Uterus (tissue), 4 donors: ENCODE data around the gene GFPT2. TPM values are rescaled to one million over a fixed set of nuclear protein-coding genes. Genes with fewer than 3 reads are reported as not detected.

Experiments used
- DNase-seq, 2 donors: peaks; one replicate each; pipeline ENCODE4 v3.0.0-alpha.2; 2019 to 2020
- H3K27ac ChIP-seq, 2 donors: fragments of 200-600 bp; sonication (generic); 1 replicate in 1 of 2; 2 replicates in 1 of 2; pipeline ENCODE4 v1.5.1; 2016 to 2018
- H3K27me3 ChIP-seq, 2 donors: fragments of 200-600 bp; sonication (generic); one replicate each; pipeline ENCODE4 v1.5.1; 2018 to 2019; ENCODE audit warnings: control low read depth in 1 of 2
- H3K36me3 ChIP-seq, 2 donors: fragments of 200-600 bp; sonication (generic); one replicate each; pipeline ENCODE4 v1.5.1; 2019; ENCODE audit warnings: control low read depth in 1 of 2
- H3K4me1 ChIP-seq, 2 donors: fragments of 200-600 bp; sonication (generic); one replicate each; pipeline ENCODE4 v1.5.1; 2018 to 2019; ENCODE audit warnings: control low read depth in 1 of 2
- H3K4me3 ChIP-seq, 2 donors: fragments of 200-600 bp; sonication (generic); 1 replicate in 1 of 2; 2 replicates in 1 of 2; pipeline ENCODE4 v1.5.1; 2018 to 2019; ENCODE audit warnings: mild to moderate bottlenecking in 1 of 2
- H3K9me3 ChIP-seq, 2 donors: fragments of 200-600 bp; sonication (generic); one replicate each; pipeline ENCODE4 v1.5.1; 2019; ENCODE audit warnings: control low read depth in 1 of 2
- POLR2A ChIP-seq, 2 donors: fragments of 450-650 bp; IDR thresholded peaks; one replicate each; pipeline ENCODE4 v1.6.1; 2016; ENCODE audit warnings: antibody characterized with exemption in 2 of 2, mild to moderate bottlenecking in 1 of 2, moderate library complexity in 1 of 2
- intact Hi-C: fragments of 100-400 bp; cut with DNase I; formaldehyde crosslinking; loops from one replicate; pipeline ENCODE4 v1.15.1; 2023; ENCODE audit warnings: low total_unique reads
- total RNA-seq, 4 donors: library from RNA; depleted of rRNA in 3 of 4; stranded (reverse); fragments of >200 nt in 3 of 4; gene quantifications; one replicate each; pipeline versions ENCODE4 v1.1.0 to v1.2.4, GENCODE V29; 2014 to 2023
- TF ChIP-seq, protein P1 (sequence below), 4 experiments: fragments of 200-600 bp in 2 of 4; fragments of 450-650 bp in 2 of 4; sonication (generic) in 2 of 4; IDR thresholded peaks; one replicate each; pipeline ENCODE4 v1.5.1; 2016 to 2019; ENCODE audit warnings: antibody characterized with exemption in 4 of 4, mild to moderate bottlenecking in 2 of 4, moderate library complexity in 1 of 4
- donor health status: DM: yes; HTN: yes; CAD: no.

GFPT2 gene
- total RNA-seq, 4 donors from 2014 or later = 18.2 to 118 (median 47.8) TPM

GRCh38 chr5:180324601-180324950 lies 28.6 kb downstream of the GFPT2 start:
- no peak overlapping the region for H3K27ac ChIP-seq
- no peaks in the 10 kb centered on the region for H3K9me3 ChIP-seq
- no peak overlapping the region for H3K4me3 ChIP-seq
- intact Hi-C loops = no loop called here
- H3K27me3 ChIP-seq = no peaks in the 10 kb centered on the region
- no peak for DNase-seq
- TF ChIP-seq, protein P1, sequence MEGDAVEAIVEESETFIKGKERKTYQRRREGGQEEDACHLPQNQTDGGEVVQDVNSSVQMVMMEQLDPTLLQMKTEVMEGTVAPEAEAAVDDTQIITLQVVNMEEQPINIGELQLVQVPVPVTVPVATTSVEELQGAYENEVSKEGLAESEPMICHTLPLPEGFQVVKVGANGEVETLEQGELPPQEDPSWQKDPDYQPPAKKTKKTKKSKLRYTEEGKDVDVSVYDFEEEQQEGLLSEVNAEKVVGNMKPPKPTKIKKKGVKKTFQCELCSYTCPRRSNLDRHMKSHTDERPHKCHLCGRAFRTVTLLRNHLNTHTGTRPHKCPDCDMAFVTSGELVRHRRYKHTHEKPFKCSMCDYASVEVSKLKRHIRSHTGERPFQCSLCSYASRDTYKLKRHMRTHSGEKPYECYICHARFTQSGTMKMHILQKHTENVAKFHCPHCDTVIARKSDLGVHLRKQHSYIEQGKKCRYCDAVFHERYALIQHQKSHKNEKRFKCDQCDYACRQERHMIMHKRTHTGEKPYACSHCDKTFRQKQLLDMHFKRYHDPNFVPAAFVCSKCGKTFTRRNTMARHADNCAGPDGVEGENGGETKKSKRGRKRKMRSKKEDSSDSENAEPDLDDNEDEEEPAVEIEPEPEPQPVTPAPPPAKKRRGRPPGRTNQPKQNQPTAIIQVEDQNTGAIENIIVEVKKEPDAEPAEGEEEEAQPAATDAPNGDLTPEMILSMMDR (IDR thresholded peaks at IDR 0.05) = no peak
- no peak for TF ChIP-seq POLR2A (IDR thresholded peaks at IDR 0.05)
- H3K4me1 ChIP-seq = no peaks in the 10 kb centered on the region
- H3K36me3 ChIP-seq = no peaks in the 10 kb centered on the region

GRCh38 chr5:180323941-180324600 lies 29.1 kb downstream of the GFPT2 start:
- Histone ChIP-seq H3K4me3 (no peak overlapping the region), H3K9me3 (no peaks in the 10 kb centered on the region), H3K4me1 (no peaks in the 10 kb centered on the region), H3K27ac (no peak overlapping the region), H3K27me3 (no peaks in the 10 kb centered on the region), H3K36me3 (no peaks in the 10 kb centered on the region)
- DNase-seq = no peak
- no peak for TF ChIP-seq POLR2A (IDR thresholded peaks at IDR 0.05)
- TF ChIP-seq, protein P1 (IDR thresholded peaks at IDR 0.05) = no peak
- intact Hi-C loops = no loop called here

DNA sequence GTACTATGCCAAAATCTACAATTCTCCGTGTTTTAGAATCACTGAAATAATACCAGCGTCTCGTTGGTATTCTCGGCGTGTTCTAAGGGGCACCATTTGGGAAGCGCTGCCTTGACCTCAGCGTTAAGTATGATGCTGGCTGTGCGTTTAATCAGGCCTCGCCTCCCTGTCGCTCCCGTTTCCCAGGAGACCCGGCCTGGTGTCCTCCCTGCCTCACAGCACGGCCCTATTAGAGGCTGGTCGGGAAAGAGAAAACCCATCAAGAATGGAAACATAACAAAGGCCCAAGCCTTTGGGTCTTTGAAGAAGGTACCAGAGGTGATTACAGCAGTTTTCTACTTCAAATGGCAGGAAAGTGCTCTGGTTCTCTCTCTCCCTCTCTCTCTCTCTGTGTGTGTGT lies 30.0 kb downstream of the GFPT2 start:
- no peaks in the 10 kb centered on the region for H3K27me3 ChIP-seq
- DNase-seq = no peak
- no peaks in the 10 kb centered on the region for H3K36me3 ChIP-seq

DNA sequence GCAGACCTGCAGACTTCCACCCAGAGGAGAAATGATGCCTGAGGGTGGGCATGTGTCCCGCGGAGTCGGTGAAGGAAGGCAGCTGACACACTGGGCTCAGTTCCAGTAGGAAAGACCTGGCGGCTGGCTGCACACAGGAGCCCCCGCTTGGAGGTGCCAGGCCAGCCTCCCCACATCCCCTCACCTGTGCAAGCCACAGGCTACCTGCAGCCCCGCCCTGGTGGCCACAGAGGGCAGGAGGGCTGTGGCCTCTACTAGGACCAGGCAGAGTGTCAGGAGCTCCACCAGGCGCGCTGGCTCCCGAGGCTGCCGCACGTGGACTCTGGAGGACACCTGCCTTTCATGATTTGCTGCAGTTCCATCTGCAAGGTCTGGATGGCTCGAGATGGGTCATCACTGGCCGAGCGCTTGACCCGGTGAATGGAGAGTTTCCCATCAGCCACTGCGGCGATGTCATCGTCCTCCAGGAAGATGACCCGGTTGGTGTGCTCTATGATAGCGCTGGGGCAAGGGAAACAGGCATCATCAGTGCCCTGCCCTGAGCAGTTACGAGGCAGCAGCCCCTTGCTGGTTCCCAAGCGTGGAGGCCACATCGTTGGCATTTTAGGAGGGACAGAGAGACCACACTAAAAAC lies 34.6 kb downstream of the GFPT2 start:
- H3K9me3 ChIP-seq = no peaks in the 10 kb centered on the region
- no peak for DNase-seq

More for the DNA sequence above, 30.0 kb downstream of the GFPT2 start:
- TF ChIP-seq POLR2A (IDR thresholded peaks at IDR 0.05) = no peak
- TF ChIP-seq, protein P1 (IDR thresholded peaks at IDR 0.05) = no peak
- Histone ChIP-seq H3K9me3 (no peaks in the 10 kb centered on the region), H3K4me1 (no peaks in the 10 kb centered on the region), H3K27ac (no peak overlapping the region), H3K4me3 (no peak overlapping the region)
- intact Hi-C loops = no loop called here

GRCh38 chr5:180316586-180316985 lies 36.5 kb downstream of the GFPT2 start:
- DNase-seq = no peak

More for the DNA sequence above, 34.6 kb downstream of the GFPT2 start:
- Histone ChIP-seq H3K4me3 (no peak overlapping the region), H3K4me1 (no peaks in the 10 kb centered on the region), H3K36me3 (no peaks in the 10 kb centered on the region), H3K27ac (no peak overlapping the region), H3K27me3 (no peaks in the 10 kb centered on the region)
- TF ChIP-seq POLR2A (IDR thresholded peaks at IDR 0.05) = no peak
- TF ChIP-seq, protein P1 (IDR thresholded peaks at IDR 0.05) = no peak
- intact Hi-C loops = no loop called here

More at GRCh38 chr5:180316586-180316985, 36.5 kb downstream of the GFPT2 start:
- Histone ChIP-seq H3K9me3 (no peaks in the 10 kb centered on the region), H3K36me3 (no peaks in the 10 kb centered on the region), H3K4me3 (no peak overlapping the region), H3K4me1 (no peaks in the 10 kb centered on the region), H3K27me3 (no peaks in the 10 kb centered on the region), H3K27ac (no peak overlapping the region)
- TF ChIP-seq, protein P1 (IDR thresholded peaks at IDR 0.05) = no peak
- TF ChIP-seq POLR2A (IDR thresholded peaks at IDR 0.05) = no peak
- intact Hi-C loops = no loop called here
